Fibroblast of lung (primary cell): ENCODE results near the gene MYH3. TPM values are rescaled to one million over a fixed set of nuclear protein-coding genes. Genes with fewer than 3 reads are reported as not detected.

Experiments
- DNase-seq, 2 donors: peaks; one replicate each; pipeline versions ENCODE4 v3.0.0 to v3.0.0-alpha.2; 2010; ENCODE audit warnings: low read depth in 2 of 2
- H2AFZ ChIP-seq: 2 replicates; pipeline ENCODE4 v1.5.1; 2012; ENCODE audit warnings: low read length, control low read depth, inconsistent platforms
- H3K27ac ChIP-seq: 2 replicates; pipeline ENCODE4 v1.5.1; 2011; ENCODE audit warnings: low read length, control low read depth; ENCODE audit not compliant: insufficient read depth
- H3K27me3 ChIP-seq: 2 replicates; pipeline ENCODE4 v1.5.1; 2011; ENCODE audit warnings: mild to moderate bottlenecking, low read length; ENCODE audit not compliant: control insufficient read depth, insufficient read depth
- H3K36me3 ChIP-seq: 2 replicates; pipeline ENCODE4 v1.5.1; 2011; ENCODE audit warnings: low read length; ENCODE audit not compliant: control insufficient read depth, insufficient read depth
- H3K4me1 ChIP-seq: 2 replicates; pipeline ENCODE4 v1.5.1; 2011; ENCODE audit warnings: low read length; ENCODE audit not compliant: control insufficient read depth, insufficient read depth; ENCODE audit errors: extremely low read depth
- H3K4me2 ChIP-seq: 2 replicates; pipeline ENCODE4 v1.5.1; 2011; ENCODE audit warnings: low read length, control low read depth; ENCODE audit not compliant: insufficient read depth; ENCODE audit errors: extremely low read depth
- H3K4me3 ChIP-seq, 4 experiments: fragments of 200-600 bp in 1 of 4; sonication (generic) in 1 of 4; replicated peaks in 1 of 4; 2 replicates each; pipeline ENCODE4 v1.5.1; 2011 to 2016; ENCODE audit warnings: low read length in 4 of 4, low read depth in 3 of 4, mild to moderate bottlenecking in 3 of 4, control low read depth in 2 of 4, inconsistent platforms in 1 of 4, mixed read lengths in 1 of 4; ENCODE audit not compliant: insufficient read depth in 1 of 4; ENCODE audit errors: control extremely low read depth in 1 of 4
- H3K79me2 ChIP-seq: 2 replicates; pipeline ENCODE4 v1.5.1; 2012; ENCODE audit warnings: mild to moderate bottlenecking, low read length, inconsistent platforms; ENCODE audit not compliant: control insufficient read depth, insufficient read depth
- H3K9ac ChIP-seq: 2 replicates; pipeline ENCODE4 v1.5.1; 2011; ENCODE audit warnings: mild to moderate bottlenecking, low read length, control low read depth; ENCODE audit not compliant: insufficient read depth
- H3K9me3 ChIP-seq: 2 replicates; pipeline ENCODE4 v1.5.1; 2012; ENCODE audit warnings: low read depth, low read length; ENCODE audit not compliant: control insufficient read depth, insufficient read depth
- H4K20me1 ChIP-seq: 2 replicates; pipeline ENCODE4 v1.5.1; 2011; ENCODE audit warnings: low read length; ENCODE audit not compliant: control insufficient read depth, insufficient read depth; ENCODE audit errors: extremely low read depth
- CTCF ChIP-seq, 2 donors: IDR thresholded peaks in 1 of 2; conservative IDR thresholded peaks in 1 of 2; 1 replicate in 1 of 2; 2 replicates in 1 of 2; pipeline ENCODE4 v1.5.1; 2011 to 2012; ENCODE audit warnings: low read length in 2 of 2, control low read depth in 1 of 2, inconsistent platforms in 1 of 2, low read depth in 1 of 2, mild to moderate bottlenecking in 1 of 2
- EZH2 ChIP-seq: IDR thresholded peaks from 2 replicates; pipeline ENCODE4 v1.5.1; 2012; ENCODE audit warnings: low read length, control low read depth, mild to moderate bottlenecking; ENCODE audit errors: missing control alignments
- polyA plus RNA-seq, 2 donors: library from polyadenylated mRNA; depleted of rRNA in 1 of 2; stranded (reverse) in 1 of 2; unstranded in 1 of 2; fragments of >200 nt; gene quantifications; 2 replicates each; pipeline ENCODE4 v1.2.1, GENCODE V29; 2011 to 2012; ENCODE audit warnings: missing spikeins in 1 of 2
- total RNA-seq: library from RNA; depleted of rRNA; stranded (reverse); fragments of >200 nt; gene quantifications from 2 replicates; pipeline ENCODE4 v1.2.1, GENCODE V29; 2014

MYH3 gene
- total and polyA plus RNA-seq, 2 donors (not counting 1 experiment from before 2014, with no cell fraction given) = 0.25 to 0.50 TPM

- H3K9ac ChIP-seq = no peak overlapping the region
- no peaks in the 10 kb centered on the region for H3K27me3 ChIP-seq
- H3K9me3 ChIP-seq = no peaks in the 10 kb centered on the region
- H3K27ac ChIP-seq = no peak overlapping the region
- no peaks in the 10 kb centered on the region for H3K79me2 ChIP-seq
- TF ChIP-seq CTCF (conservative IDR thresholded peaks at IDR 0.05 in 1 of 2, IDR thresholded peaks at IDR 0.05 in 1 of 2; ENCODE audit: low read depth in 1 of 2, low read length in 2 of 2) (no peak), EZH2 (no peak)
- no peaks in the 10 kb centered on the region for H4K20me1 ChIP-seq
- H3K4me2 ChIP-seq = no peak overlapping the region
- no peak overlapping the region for H2AFZ ChIP-seq
- no peak overlapping the region for H3K4me3 ChIP-seq
- H3K36me3 ChIP-seq = no peaks in the 10 kb centered on the region
- H3K4me1 ChIP-seq = no peaks in the 10 kb centered on the region
- no peak for DNase-seq
Observed at GRCh38 chr17:10583834-10584233, 73.3 kb downstream of the MYH3 start.

- Histone ChIP-seq H3K4me3 (no peak overlapping the region), H4K20me1 (no peaks in the 10 kb centered on the region), H3K36me3 (no peaks in the 10 kb centered on the region), H3K4me2 (no peak overlapping the region), H3K27ac (no peak overlapping the region), H3K79me2 (no peaks in the 10 kb centered on the region), H3K27me3 (no peaks in the 10 kb centered on the region), H3K9me3 (no peaks in the 10 kb centered on the region), H2AFZ (no peak overlapping the region), H3K9ac (no peak overlapping the region), H3K4me1 (no peaks in the 10 kb centered on the region)
- TF ChIP-seq CTCF (conservative IDR thresholded peaks at IDR 0.05 in 1 of 2, IDR thresholded peaks at IDR 0.05 in 1 of 2; ENCODE audit: low read depth in 1 of 2, low read length in 2 of 2) (no peak), EZH2 (no peak)
- no peak for DNase-seq
Observed at GRCh38 chr17:10579270-10579669, 77.8 kb downstream of the MYH3 start.

Other genes starting within 250 kb of the MYH3 start
- not detected in 2 replicates for gene MYH8, start 235.4 kb downstream of the MYH3 start, total RNA-seq
- gene MYH8, start 235.4 kb downstream of the MYH3 start, polyA plus RNA-seq = 0.01 TPM in 1 of 2 replicates, not detected in the other
- gene MYH4, start 187.8 kb downstream of the MYH3 start, total RNA-seq = not detected in 2 replicates
- not detected in 2 replicates for gene MYH4, start 187.8 kb downstream of the MYH3 start, polyA plus RNA-seq
- gene MYH1, start 138.8 kb downstream of the MYH3 start, total RNA-seq = not detected in 2 replicates
- gene MYH1, start 138.8 kb downstream of the MYH3 start, polyA plus RNA-seq = not detected in 2 replicates
- gene MYH2, start 107.7 kb downstream of the MYH3 start, total RNA-seq = not detected in 2 replicates
- not detected in 2 replicates for gene MYH2, start 107.7 kb downstream of the MYH3 start, polyA plus RNA-seq
- 31.8 and 56.6 TPM in 2 replicates for gene SCO1, start 40.2 kb upstream of the MYH3 start, total RNA-seq
- gene SCO1, start 40.2 kb upstream of the MYH3 start, polyA plus RNA-seq = 16.7 and 20.0 TPM in 2 replicates
- gene ADPRM, start 40.3 kb upstream of the MYH3 start, total RNA-seq = 17.0 and 25.4 TPM in 2 replicates
- gene ADPRM, start 40.3 kb upstream of the MYH3 start, polyA plus RNA-seq = 8.7 and 11.3 TPM in 2 replicates
- 3.1 and 4.3 TPM in 2 replicates for gene TMEM220, start 72.7 kb upstream of the MYH3 start, total RNA-seq
- gene TMEM220, start 72.7 kb upstream of the MYH3 start, polyA plus RNA-seq = 2.8 and 4.1 TPM in 2 replicates
- gene TMEM238L, start 146.8 kb upstream of the MYH3 start, total RNA-seq = not detected in 2 replicates
- gene TMEM238L, start 146.8 kb upstream of the MYH3 start, polyA plus RNA-seq = not detected in 2 replicates
- gene PIRT, start 180.8 kb upstream of the MYH3 start, total RNA-seq = not detected in 2 replicates
- not detected in 2 replicates for gene PIRT, start 180.8 kb upstream of the MYH3 start, polyA plus RNA-seq